Stomach (tissue), 9 donors: ENCODE measurements around the gene FRMD8. TPM values are rescaled to one million over a fixed set of nuclear protein-coding genes. Genes with fewer than 3 reads are reported as not detected.

ENCODE experiments used
- DNase-seq, 2 donors: peaks; one replicate each; pipeline versions ENCODE4 v3.0.0 to v3.0.0-alpha.2; 2013 to 2019
- H3K27ac ChIP-seq, 5 donors: fragments of 200-600 bp in 4 of 5; sonication (generic) in 4 of 5; one replicate each; pipeline ENCODE4 v1.5.1; 2013 to 2019; ENCODE audit warnings: mild to moderate bottlenecking in 1 of 5, moderate library complexity in 1 of 5
- H3K27me3 ChIP-seq, 3 donors: fragments of 200-600 bp; sonication (generic); one replicate each; pipeline ENCODE4 v1.5.1; 2017 to 2019; ENCODE audit warnings: mixed run types in 1 of 3
- H3K36me3 ChIP-seq, 4 donors: fragments of 200-600 bp; sonication (generic); 1 replicate in 3 of 4; 2 replicates in 1 of 4; pipeline ENCODE4 v1.5.1; 2016 to 2019
- H3K4me1 ChIP-seq, 4 donors: fragments of 200-600 bp; sonication (generic); one replicate each; pipeline ENCODE4 v1.5.1; 2016 to 2019
- H3K4me3 ChIP-seq, 4 donors: fragments of 200-600 bp; sonication (generic) in 3 of 4; one replicate each; pipeline ENCODE4 v1.5.1; 2016 to 2019; ENCODE audit warnings: mild to moderate bottlenecking in 1 of 4
- H3K9me3 ChIP-seq, 4 donors: fragments of 200-600 bp; sonication (generic); one replicate each; pipeline ENCODE4 v1.5.1; 2016 to 2019
- CTCF ChIP-seq, 7 experiments: fragments of 450-650 bp in 4 of 7; fragments of 200-600 bp in 3 of 7; sonication (generic) in 3 of 7; IDR thresholded peaks; one replicate each; pipeline ENCODE4 v1.5.1; 2016 to 2019; ENCODE audit warnings: antibody characterized with exemption in 7 of 7, control low read depth in 2 of 7, mild to moderate bottlenecking in 1 of 7
- EP300 ChIP-seq: sonication (generic); formaldehyde crosslinking; IDR thresholded peaks from one replicate; pipeline ENCODE4 v1.6.1; 2017; ENCODE audit warnings: antibody characterized with exemption
- POLR2A ChIP-seq, 4 donors: fragments of 450-650 bp; IDR thresholded peaks; one replicate each; pipeline ENCODE4 v1.6.1; 2016; ENCODE audit warnings: antibody characterized with exemption in 4 of 4, control low read depth in 2 of 4, mild to moderate bottlenecking in 1 of 4, moderate library complexity in 1 of 4
- POLR2AphosphoS5 ChIP-seq, 3 donors: sonication (generic); formaldehyde crosslinking; IDR thresholded peaks; one replicate each; pipeline ENCODE4 v1.6.1; 2016; ENCODE audit warnings: antibody characterized with exemption in 3 of 3
- WGBS, 5 donors: extraction: QIAGEN DNeasy Blood & Tissue Kit in 3 of 5; methylation state at CpG; one replicate each; pipeline versions ENCODE4 v1.1.5 to v1.1.7; 2013 to 2018; 5-methylcytosine and 5-hydroxymethylcytosine counted together
- intact Hi-C: fragments of 100-400 bp; cut with DNase I; formaldehyde crosslinking; loops from one replicate; pipeline ENCODE4 v1.15.1; 2023; ENCODE audit warnings: low total_unique reads
- polyA plus RNA-seq, 3 donors: library from polyadenylated mRNA; stranded (reverse); fragments of 200-250 nt; gene quantifications; one replicate each; pipeline ENCODE4 v1.2.3, GENCODE V29; 2013
- small RNA-seq, 4 donors: library from RNA; depleted of rRNA; stranded (forward); fragments of <200 nt; gene quantifications; one replicate each; pipeline ENCODE3, GENCODE V24; 2016
- total RNA-seq, 5 donors: library from RNA; depleted of rRNA; stranded (reverse); fragments of >200 nt; gene quantifications; one replicate each; pipeline versions ENCODE4 v1.1.0 to v1.2.3, GENCODE V29; 2014 to 2016
- donor health status: healthy with polysubstance abuse.
- donor health status: Bipolar disorder and iron deficiency.
- donor health status: healthy.

FRMD8 gene
- total and polyA plus RNA-seq, 8 donors: 9.3 to 340 (median 20.8) TPM

- Histone ChIP-seq H3K4me3 (no peak overlapping the region), H3K36me3 (no peaks in the 10 kb centered on the region), H3K9me3 (no peaks in the 10 kb centered on the region), H3K4me1 (peaks cover 6 to 11% (median 8%) of the 10 kb centered on the region in 4 donors), H3K27me3 (no peaks in the 10 kb centered on the region), H3K27ac (no peak overlapping the region)
- no peak for DNase-seq
- WGBS, 5 donors: 59 to 75% (median 73%) methylated on average over 7 of the region's 7 CpGs
- TF ChIP-seq CTCF (IDR thresholded peaks at IDR 0.05) (no peak), EP300 (no peak), POLR2A (IDR thresholded peaks at IDR 0.05) (no peak), POLR2AphosphoS5 (IDR thresholded peaks at IDR 0.05) (no peak)
- intact Hi-C loops: no loop called here
Observed at GRCh38 chr11:65459552-65459951, 73.1 kb downstream of the FRMD8 start.

Small RNA genes lying within 50 kb of the gene (small RNA-seq; reads per million reads assigned to genes)
- gene RF01684: 0 reads per million in 4 donors

Other genes with a start within 250 kb of the FRMD8 start
- gene SPDYC, start 216.4 kb upstream of the FRMD8 start, total RNA-seq: not detected
- not detected for gene SPDYC, start 216.4 kb upstream of the FRMD8 start, polyA plus RNA-seq
- gene CAPN1, start 204.7 kb upstream of the FRMD8 start, total RNA-seq: 100 to 1,000 TPM in 3 of 5 donors, 10 to 100 TPM in 2; 79.5 to 325 (median 155) TPM
- gene CAPN1, start 204.7 kb upstream of the FRMD8 start, polyA plus RNA-seq: 100 to 1,000 TPM in 2 of 3 donors, 10 to 100 TPM in 1; 96.1 to 234 (median 112) TPM
- 10 to 100 TPM in 2 of 5 donors, 1 to 10 TPM in 3; 1.7 to 17.0 (median 5.5) TPM for gene POLA2, start 124.7 kb upstream of the FRMD8 start, total RNA-seq
- 10 to 100 TPM in 2 of 3 donors, 1 to 10 TPM in 1; 8.6 to 11.2 (median 10.3) TPM for gene POLA2, start 124.7 kb upstream of the FRMD8 start, polyA plus RNA-seq
- gene CDC42EP2, start 71.8 kb upstream of the FRMD8 start, total RNA-seq: 10 to 100 TPM in 2 of 5 donors, 1 to 10 TPM in 1, under 1 TPM in 1, not detected in 1; 0.89 to 18.3 (median 8.3) TPM
- gene CDC42EP2, start 71.8 kb upstream of the FRMD8 start, polyA plus RNA-seq: 10 to 100 TPM; 13.8 to 22.0 (median 18.4) TPM
- gene DPF2, start 52.8 kb upstream of the FRMD8 start, total RNA-seq: 10 to 100 TPM; 14.7 to 92.8 (median 35.1) TPM
- gene DPF2, start 52.8 kb upstream of the FRMD8 start, polyA plus RNA-seq: 10 to 100 TPM; 14.9 to 22.6 (median 19.6) TPM
- 1 to 10 TPM in 1 of 5 donors, not detected in 4; 4.5 TPM for gene TIGD3, start 31.9 kb upstream of the FRMD8 start, total RNA-seq
- under 1 TPM in 2 of 3 donors, not detected in 1; 0.25 to 0.44 TPM for gene TIGD3, start 31.9 kb upstream of the FRMD8 start, polyA plus RNA-seq
- 100 to 1,000 TPM in 1 of 5 donors, 1 to 10 TPM in 4; 1.2 to 101 (median 2.4) TPM for gene SLC25A45, start 4.0 kb upstream of the FRMD8 start, total RNA-seq
- 1 to 10 TPM; 1.9 to 3.8 (median 3.1) TPM for gene SLC25A45, start 4.0 kb upstream of the FRMD8 start, polyA plus RNA-seq
- 1,000 to 10,000 TPM in 2 of 5 donors, 100 to 1,000 TPM in 3; 253 to 2,124 (median 789) TPM for gene NEAT1, start 36.2 kb downstream of the FRMD8 start, total RNA-seq
- gene NEAT1, start 36.2 kb downstream of the FRMD8 start, polyA plus RNA-seq: 1,000 to 10,000 TPM in 1 of 3 donors, 100 to 1,000 TPM in 2; 131 to 1,368 (median 157) TPM
- over 10,000 TPM; 11,517 to 39,496 (median 13,707) TPM for gene MALAT1, start 112.4 kb downstream of the FRMD8 start, total RNA-seq
- 100 to 1,000 TPM; 124 to 296 (median 126) TPM for gene MALAT1, start 112.4 kb downstream of the FRMD8 start, polyA plus RNA-seq
- 10 to 100 TPM in 4 of 5 donors, 1 to 10 TPM in 1; 3.5 to 89.0 (median 65.2) TPM for gene SCYL1, start 138.4 kb downstream of the FRMD8 start, total RNA-seq
- 10 to 100 TPM; 65.8 to 94.8 (median 86.1) TPM for gene SCYL1, start 138.4 kb downstream of the FRMD8 start, polyA plus RNA-seq
- 100 to 1,000 TPM in 4 of 5 donors, 10 to 100 TPM in 1; 35.1 to 452 (median 117) TPM for gene LTBP3, start 171.7 kb downstream of the FRMD8 start, total RNA-seq
- 10 to 100 TPM; 26.9 to 58.2 (median 28.7) TPM for gene LTBP3, start 171.7 kb downstream of the FRMD8 start, polyA plus RNA-seq
- gene ZNRD2, start 183.8 kb downstream of the FRMD8 start, total RNA-seq: 10 to 100 TPM; 17.7 to 99.1 (median 51.9) TPM
- 10 to 100 TPM; 49.6 to 56.6 (median 51.8) TPM for gene ZNRD2, start 183.8 kb downstream of the FRMD8 start, polyA plus RNA-seq
- 10 to 100 TPM in 4 of 5 donors, 1 to 10 TPM in 1; 3.9 to 57.8 (median 48.1) TPM for gene FAM89B, start 185.9 kb downstream of the FRMD8 start, total RNA-seq
- 10 to 100 TPM; 63.4 to 68.2 (median 65.1) TPM for gene FAM89B, start 185.9 kb downstream of the FRMD8 start, polyA plus RNA-seq
- gene EHBP1L1, start 189.4 kb downstream of the FRMD8 start, total RNA-seq: 100 to 1,000 TPM in 4 of 5 donors, 10 to 100 TPM in 1; 43.0 to 200 (median 126) TPM
- 10 to 100 TPM; 28.0 to 67.6 (median 49.2) TPM for gene EHBP1L1, start 189.4 kb downstream of the FRMD8 start, polyA plus RNA-seq
- gene KCNK7, start 209.2 kb downstream of the FRMD8 start, total RNA-seq: 1 to 10 TPM in 1 of 5 donors, under 1 TPM in 1, not detected in 3; 0.58 to 2.6 TPM
- 1 to 10 TPM in 2 of 3 donors, not detected in 1; 3.5 to 5.8 TPM for gene KCNK7, start 209.2 kb downstream of the FRMD8 start, polyA plus RNA-seq
- gene MAP3K11, start 227.6 kb downstream of the FRMD8 start, total RNA-seq: 100 to 1,000 TPM in 1 of 5 donors, 10 to 100 TPM in 4; 37.6 to 118 (median 63.6) TPM
- gene MAP3K11, start 227.6 kb downstream of the FRMD8 start, polyA plus RNA-seq: 10 to 100 TPM; 31.0 to 62.9 (median 44.8) TPM
- gene PCNX3, start 229.1 kb downstream of the FRMD8 start, total RNA-seq: 10 to 100 TPM in 4 of 5 donors, 1 to 10 TPM in 1; 9.7 to 76.2 (median 40.3) TPM
- gene PCNX3, start 229.1 kb downstream of the FRMD8 start, polyA plus RNA-seq: 10 to 100 TPM in 1 of 3 donors, 1 to 10 TPM in 2; 4.6 to 11.0 (median 6.8) TPM